ENCODE measurements around the gene FGF1.

DNA sequence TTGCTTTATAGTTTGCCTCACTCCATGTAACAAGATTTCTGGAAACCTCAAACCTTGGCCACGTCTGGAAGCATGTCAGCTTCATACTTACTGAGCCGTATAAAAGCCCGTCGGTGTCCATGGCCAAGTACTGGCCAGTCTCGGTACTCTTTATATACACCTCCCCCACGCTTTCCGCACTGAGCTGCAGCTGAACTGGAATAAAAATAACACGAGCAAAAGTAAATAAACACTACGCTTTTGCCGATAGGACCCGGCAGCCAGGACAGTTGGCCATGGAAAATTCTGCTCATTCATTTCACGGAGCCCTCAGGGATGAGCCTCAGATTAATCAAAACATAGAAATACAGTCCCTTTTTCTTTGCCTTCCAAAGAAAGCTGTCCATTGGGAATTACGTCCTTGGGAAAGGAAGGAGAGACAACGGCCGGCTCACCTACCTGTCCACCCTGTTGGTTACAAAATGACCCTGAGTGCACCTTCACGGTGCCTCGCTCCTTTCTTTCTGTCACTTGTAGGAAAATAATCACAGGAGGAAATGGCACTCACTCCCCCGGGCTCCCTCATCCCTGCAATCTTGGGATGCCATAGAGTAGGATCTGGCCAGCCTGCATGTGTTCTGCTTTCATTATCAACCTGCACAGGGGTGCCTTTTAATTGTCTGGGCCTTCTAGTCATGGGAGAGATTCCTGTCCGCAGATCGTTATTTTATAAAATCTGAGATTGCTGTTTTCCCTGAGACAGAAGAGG lies 85.1 kb downstream of the FGF1 start:
- TF ChIP-seq, protein P1, sequence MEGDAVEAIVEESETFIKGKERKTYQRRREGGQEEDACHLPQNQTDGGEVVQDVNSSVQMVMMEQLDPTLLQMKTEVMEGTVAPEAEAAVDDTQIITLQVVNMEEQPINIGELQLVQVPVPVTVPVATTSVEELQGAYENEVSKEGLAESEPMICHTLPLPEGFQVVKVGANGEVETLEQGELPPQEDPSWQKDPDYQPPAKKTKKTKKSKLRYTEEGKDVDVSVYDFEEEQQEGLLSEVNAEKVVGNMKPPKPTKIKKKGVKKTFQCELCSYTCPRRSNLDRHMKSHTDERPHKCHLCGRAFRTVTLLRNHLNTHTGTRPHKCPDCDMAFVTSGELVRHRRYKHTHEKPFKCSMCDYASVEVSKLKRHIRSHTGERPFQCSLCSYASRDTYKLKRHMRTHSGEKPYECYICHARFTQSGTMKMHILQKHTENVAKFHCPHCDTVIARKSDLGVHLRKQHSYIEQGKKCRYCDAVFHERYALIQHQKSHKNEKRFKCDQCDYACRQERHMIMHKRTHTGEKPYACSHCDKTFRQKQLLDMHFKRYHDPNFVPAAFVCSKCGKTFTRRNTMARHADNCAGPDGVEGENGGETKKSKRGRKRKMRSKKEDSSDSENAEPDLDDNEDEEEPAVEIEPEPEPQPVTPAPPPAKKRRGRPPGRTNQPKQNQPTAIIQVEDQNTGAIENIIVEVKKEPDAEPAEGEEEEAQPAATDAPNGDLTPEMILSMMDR (IDR thresholded peaks at IDR 0.05 in 8 of 11, conservative IDR thresholded peaks at IDR 0.05 in 3 of 11), result no peak
- no peak for TF ChIP-seq POLR2A (IDR thresholded peaks at IDR 0.05)
- TF ChIP-seq POLR2AphosphoS5 (IDR thresholded peaks at IDR 0.05), result no peak
